OCI-LY7 (cell line): ENCODE measurements around the gene RAB17.

Experiments used
- CTCF ChIP-seq: fragments of 200-600 bp; sonication (generic); conservative IDR thresholded peaks from 2 replicates; pipeline ENCODE4 v1.5.1; 2014; ENCODE audit warnings: mild to moderate bottlenecking, antibody characterized with exemption, low read length, moderate library complexity, mixed read lengths
- EZH2phosphoT487 ChIP-seq: fragments of 200-600 bp; sonication (generic); IDR thresholded peaks from 2 replicates; pipeline ENCODE4 v1.6.1; 2018; ENCODE audit warnings: low read depth, borderline replicate concordance, mild to moderate bottlenecking, mixed run types, antibody characterized with exemption, low read length, moderate library complexity, mixed read lengths

- TF ChIP-seq CTCF (no peak), EZH2phosphoT487 (no peak)
These were observed 26.4 kb upstream of the RAB17 start for GRCh38 chr2:237616734-237617586.
